Islet precursor cell (in vitro differentiated cells): ENCODE measurements around the gene PDE6B.
A peak's percentile ranks its signal among the peaks of the same experiment; 100 is the strongest.
"Not testable (repeated sequence)": the region's sequence is repeated elsewhere in the genome, so short reads cannot be mapped to it uniquely, and the experiment has no call there.

ENCODE experiments used
- DNase-seq: peaks from one replicate; pipeline ENCODE4 v3.0.0-alpha.2; 2018

Gene PDE6B

GRCh38 chr4:637536-638280 lies 12.3 kb downstream of the PDE6B start:
- peak; percentile 42 for DNase-seq

GRCh38 chr4:642366-642765 lies 17.0 kb downstream of the PDE6B start:
- not testable (repeated sequence) for DNase-seq

- no peak for DNase-seq
These were observed 21.1 kb downstream of the PDE6B start for GRCh38 chr4:646460-646859.

- no peak for DNase-seq
These were observed 22.1 kb downstream of the PDE6B start for GRCh38 chr4:647481-647880.

GRCh38 chr4:648579-649292 lies 23.4 kb downstream of the PDE6B start:
- DNase-seq: no peak

GRCh38 chr4:649293-649625 lies 23.9 kb downstream of the PDE6B start:
- DNase-seq: no peak

- no peak for DNase-seq
These were observed 24.5 kb downstream of the PDE6B start for GRCh38 chr4:649751-650310.

GRCh38 chr4:650461-650860 lies 25.1 kb downstream of the PDE6B start:
- no peak for DNase-seq

GRCh38 chr4:650951-651883 lies 25.8 kb downstream of the PDE6B start:
- DNase-seq: no peak

- no peak for DNase-seq
These were observed 26.7 kb downstream of the PDE6B start for GRCh38 chr4:651884-652642.

- DNase-seq: no peak
These were observed 27.9 kb downstream of the PDE6B start for GRCh38 chr4:653080-653821.

GRCh38 chr4:653831-654502 lies 28.6 kb downstream of the PDE6B start:
- no peak for DNase-seq

- DNase-seq: no peak
These were observed 29.1 kb downstream of the PDE6B start for GRCh38 chr4:654503-654845.

GRCh38 chr4:654871-655463 lies 29.6 kb downstream of the PDE6B start:
- no peak for DNase-seq

GRCh38 chr4:655464-656151 lies 30.2 kb downstream of the PDE6B start:
- DNase-seq: no peak

GRCh38 chr4:656436-657337 lies 31.3 kb downstream of the PDE6B start:
- peak; percentile 83 for DNase-seq

- no peak for DNase-seq
These were observed 32.0 kb downstream of the PDE6B start for GRCh38 chr4:657338-657833.

- no peak for DNase-seq
These were observed 32.7 kb downstream of the PDE6B start for GRCh38 chr4:657834-658667.
